Measurements from ENCODE around the gene ERC2.

The ERC2 gene

DNA sequence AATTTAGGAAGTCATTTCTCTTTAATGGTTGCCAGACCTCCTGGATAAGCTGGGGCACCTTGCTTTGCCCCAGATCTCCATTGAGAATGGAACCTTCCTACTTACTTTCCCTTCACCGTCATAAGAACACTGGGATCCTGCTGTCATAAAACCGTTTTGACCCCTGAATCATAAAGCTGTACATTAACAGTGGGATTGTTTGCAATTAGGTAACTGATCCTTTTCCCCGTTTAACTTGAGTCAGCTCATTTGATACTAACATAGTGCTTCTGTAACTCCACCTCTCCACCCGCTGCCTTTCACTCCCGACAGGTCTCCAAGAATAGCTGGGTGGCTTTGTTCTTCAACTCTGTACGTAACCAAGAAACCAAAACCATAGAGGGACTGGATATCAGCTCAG, 673.0 kb downstream of the ERC2 start:
- no peak for DNase-seq (ENCODE audit: low read depth)

- no peak for DNase-seq (ENCODE audit: low read depth)
Measured at GRCh38 chr3:55792742-55793141, 675.5 kb downstream of the ERC2 start.

- no peak for DNase-seq (ENCODE audit: low read depth)
Measured at GRCh38 chr3:55792009-55792408, 676.3 kb downstream of the ERC2 start.

- DNase-seq (ENCODE audit: low read depth) = no peak
Measured at GRCh38 chr3:55790596-55791350, 677.5 kb downstream of the ERC2 start.

GRCh38 chr3:55789516-55789915, 678.8 kb downstream of the ERC2 start:
- no peak for DNase-seq (ENCODE audit: low read depth)

- DNase-seq (ENCODE audit: low read depth) = no peak
Measured at GRCh38 chr3:55782807-55783206, 685.5 kb downstream of the ERC2 start.

GRCh38 chr3:55782351-55782750, 685.9 kb downstream of the ERC2 start:
- DNase-seq (ENCODE audit: low read depth) = no peak

DNA sequence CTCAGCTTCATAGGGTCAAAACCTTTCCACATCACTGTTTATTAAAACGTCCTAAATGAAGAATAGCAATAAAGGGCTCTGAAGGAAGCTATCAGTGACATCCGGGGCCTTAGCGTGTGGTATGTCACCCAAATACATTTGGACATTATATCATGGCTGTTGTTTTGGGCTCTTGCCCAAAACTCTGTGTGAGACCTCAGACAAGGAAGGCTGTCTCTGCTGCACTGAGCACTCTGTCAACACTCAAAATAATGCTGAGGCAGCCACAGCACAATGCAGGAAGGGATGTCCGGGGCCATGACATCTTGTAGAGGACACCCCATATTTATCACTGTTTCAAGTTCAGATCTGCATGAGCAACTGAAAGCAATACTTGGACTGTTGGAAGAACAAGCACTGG, 687.4 kb downstream of the ERC2 start:
- DNase-seq (ENCODE audit: low read depth) = no peak

DNA sequence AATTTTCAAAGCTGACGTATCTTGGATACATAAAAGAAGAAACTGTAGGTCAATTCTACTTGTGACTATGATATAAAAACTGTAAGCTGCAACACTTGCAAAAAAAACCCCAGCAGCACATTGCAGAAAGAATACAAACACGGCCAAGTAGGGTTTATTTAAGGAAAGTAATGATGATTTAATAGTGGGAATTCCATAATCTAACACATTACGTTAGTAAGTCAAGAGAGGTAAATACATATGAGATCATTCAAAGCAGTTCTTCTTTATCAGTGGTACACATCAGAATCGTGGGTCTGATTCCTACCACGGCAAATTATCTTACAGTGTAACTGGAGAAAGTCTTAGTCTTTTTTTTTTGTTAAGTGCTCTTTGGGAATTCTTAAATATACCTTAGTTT, 688.7 kb downstream of the ERC2 start:
- DNase-seq (ENCODE audit: low read depth) = no peak

DNA sequence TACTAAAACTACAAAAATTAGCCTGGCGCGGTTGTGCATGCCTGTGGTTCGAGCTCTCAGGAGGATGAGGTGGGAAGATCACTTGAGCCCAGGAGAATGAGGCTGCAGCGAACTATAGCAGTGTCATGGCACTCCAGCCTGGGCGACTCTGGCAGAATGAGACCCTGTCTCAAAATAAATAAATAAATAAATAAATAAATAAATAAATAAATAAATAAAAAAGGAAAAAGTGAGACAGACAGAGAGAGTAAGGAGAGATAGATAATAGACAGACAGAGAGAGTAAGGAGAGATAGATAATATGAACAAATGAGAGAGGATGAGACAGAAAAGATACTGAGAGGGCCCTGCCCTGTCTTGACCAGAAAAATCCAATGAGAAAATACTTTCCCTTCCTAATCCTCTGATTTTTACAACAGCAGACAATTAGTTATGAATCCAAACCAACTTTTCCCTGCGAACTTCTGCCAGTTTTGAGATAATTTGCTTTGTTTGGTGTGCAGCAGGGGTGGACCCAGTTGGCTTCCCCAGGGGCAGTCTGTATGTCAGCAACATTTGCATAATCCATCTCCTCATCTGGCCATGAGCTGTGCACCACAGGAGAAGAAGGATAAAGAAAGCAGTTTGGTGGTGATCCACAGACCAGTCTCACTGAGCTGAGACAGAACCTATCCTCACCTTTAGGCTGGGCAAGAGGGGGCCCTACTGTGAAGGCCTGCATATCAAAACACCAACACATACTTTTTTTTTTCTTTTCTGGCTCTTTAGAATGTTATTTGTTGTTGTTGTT, 692.7 kb downstream of the ERC2 start:
- DNase-seq (ENCODE audit: low read depth) = no peak

DNA sequence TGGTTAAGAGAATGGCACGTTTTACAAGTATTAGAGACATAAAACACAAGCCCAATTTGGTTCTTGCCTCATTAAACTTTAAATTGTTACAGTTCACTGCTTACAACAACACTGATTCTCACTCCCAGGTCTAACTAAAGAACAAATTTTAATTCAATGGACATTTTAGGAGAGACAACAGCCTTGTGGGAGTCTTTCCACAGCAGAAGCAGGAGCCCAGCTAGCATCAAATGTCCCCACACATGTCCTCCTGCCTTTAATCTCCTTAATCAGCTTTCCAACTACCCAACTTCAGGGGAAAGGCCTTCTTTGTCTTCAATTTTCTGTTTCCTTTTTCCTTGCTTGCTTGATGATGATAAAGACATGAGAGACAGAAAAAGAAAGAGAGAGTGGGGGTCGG, 693.4 kb downstream of the ERC2 start:
- DNase-seq (ENCODE audit: low read depth) = no peak

DNA sequence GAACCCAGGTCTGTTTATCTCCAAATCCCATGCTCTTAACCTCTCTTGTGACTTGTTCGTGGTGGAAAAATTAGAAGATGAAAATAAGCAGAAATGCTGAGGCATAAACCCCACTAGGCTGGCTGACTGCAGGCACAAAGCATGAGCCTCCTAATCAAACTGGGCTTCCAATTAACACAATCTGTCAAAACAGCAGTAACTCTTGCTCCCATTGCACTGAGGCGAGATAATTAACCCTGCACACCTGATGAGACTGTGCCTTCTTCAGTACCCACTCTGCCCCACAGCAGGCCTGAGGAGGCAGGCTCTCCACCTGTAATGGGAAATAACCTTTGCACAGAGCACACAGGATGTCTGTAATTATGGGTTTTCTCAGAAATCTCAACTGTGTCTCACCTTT, 696.8 kb downstream of the ERC2 start:
- no peak for DNase-seq (ENCODE audit: low read depth)

- DNase-seq (ENCODE audit: low read depth) = peak; percentile 9
Measured at GRCh38 chr3:55770077-55770476, 698.2 kb downstream of the ERC2 start.

DNA sequence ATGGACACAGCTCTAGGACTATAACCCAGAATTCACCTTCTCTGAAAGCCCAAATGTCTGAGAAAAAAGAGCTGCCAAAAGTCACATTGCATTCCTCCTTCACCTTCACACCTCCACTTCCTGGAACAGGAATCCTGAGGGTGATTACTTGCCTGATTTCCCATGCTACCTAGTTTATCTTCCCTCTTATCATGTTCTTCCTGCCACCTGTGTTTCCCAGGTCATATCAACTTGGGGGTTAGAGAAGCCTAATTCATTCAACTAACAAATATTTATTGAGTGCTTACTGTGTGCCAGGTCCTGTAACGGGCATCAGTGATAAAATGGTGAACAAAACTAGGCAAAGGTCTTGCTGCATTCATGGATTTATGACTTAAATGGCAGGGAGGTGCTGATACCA, 701.5 kb downstream of the ERC2 start:
- DNase-seq (ENCODE audit: low read depth) = no peak

- DNase-seq (ENCODE audit: low read depth) = no peak
Measured at GRCh38 chr3:55765906-55766701, 702.2 kb downstream of the ERC2 start.

DNA sequence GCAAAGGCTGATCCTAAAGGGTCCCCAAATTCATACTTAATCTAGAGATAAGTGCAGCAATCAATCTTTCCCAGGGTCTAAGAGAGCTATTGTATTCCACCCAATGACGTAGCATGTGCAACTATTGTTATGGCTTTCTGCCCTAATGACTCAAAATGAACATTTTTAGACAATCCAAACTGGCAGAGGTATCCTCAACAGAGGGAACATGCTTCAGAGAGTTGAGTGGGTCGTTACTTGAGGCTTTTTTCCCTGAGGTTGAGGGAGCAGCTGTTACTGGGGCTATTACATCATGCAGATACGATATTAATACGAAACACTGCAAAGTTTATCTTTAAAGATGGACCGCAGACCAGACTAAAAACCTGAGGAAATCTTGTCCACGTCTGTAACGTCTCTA, 702.9 kb downstream of the ERC2 start:
- no peak for DNase-seq (ENCODE audit: low read depth)

DNA sequence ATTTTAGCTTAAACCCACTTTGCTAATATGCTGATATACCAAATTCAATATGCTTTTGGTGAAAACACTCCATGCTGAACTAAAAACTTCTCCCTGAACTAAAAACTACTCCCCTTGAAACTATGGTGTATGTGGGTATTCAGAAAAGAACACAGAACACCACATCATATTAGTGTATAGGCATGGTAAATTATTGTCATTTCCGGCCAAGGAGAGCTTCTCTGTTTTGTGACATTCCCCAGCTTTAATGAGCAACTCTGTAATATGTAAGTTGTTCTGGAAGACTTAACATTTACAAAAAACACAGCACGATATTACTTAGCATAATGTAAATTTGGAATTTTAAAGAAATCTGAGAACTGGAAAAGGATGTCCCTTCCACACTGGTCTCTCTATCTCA, 711.3 kb downstream of the ERC2 start:
- DNase-seq (ENCODE audit: low read depth) = no peak

DNA sequence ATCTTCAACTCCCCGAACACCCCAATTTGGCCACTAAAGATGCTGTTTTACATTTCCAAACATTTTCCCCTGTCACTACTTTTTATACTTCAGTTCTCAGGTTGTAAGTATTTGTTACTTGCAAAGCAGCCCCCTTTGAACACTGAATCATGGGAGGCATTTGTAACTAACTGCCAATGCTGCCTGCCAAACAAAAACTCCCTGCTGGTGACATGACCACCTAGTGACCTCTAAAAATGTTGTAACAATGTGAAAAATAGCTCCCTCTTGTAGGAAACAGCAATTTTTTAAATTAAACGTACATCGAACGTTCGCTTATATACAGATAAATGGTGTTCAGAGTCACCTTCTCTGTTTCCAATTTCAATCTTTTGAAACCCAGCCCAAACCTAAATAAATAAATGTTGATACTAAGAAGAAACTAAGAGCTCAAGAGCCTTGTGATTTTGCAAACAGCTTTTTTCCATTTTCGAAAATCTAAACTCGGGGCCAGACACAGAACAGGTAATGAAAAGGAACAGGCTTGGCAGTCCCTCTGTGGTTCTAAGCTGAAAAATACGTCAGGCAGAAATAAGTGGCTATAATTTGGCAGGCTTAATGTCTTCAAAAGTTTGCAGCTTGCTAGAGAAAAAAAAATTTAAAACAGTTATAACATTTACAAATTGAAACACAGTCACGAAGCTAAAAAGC, 712.6 kb downstream of the ERC2 start:
- DNase-seq (ENCODE audit: low read depth) = no peak

DNA sequence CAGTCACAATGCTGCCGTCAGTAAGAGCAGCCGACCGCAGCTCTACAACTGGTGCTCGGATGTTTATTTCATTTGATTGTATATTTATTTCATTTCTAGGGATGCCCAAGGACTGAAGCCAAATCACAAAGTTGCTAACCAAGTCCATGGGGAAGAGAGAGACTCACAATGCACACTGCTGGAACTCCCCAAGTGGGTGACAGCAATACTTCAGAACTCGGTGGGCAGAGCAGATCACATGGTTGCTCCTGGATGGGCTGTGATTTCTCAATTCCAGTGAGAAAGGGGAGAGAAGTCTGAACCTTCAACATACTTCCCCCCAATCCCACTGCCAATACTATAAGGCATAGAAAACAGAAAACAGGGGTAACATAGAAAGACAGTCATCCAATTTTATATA, 715.4 kb downstream of the ERC2 start:
- no peak for DNase-seq (ENCODE audit: low read depth)

GRCh38 chr3:55751730-55752129, 716.5 kb downstream of the ERC2 start:
- DNase-seq (ENCODE audit: low read depth) = no peak

DNA sequence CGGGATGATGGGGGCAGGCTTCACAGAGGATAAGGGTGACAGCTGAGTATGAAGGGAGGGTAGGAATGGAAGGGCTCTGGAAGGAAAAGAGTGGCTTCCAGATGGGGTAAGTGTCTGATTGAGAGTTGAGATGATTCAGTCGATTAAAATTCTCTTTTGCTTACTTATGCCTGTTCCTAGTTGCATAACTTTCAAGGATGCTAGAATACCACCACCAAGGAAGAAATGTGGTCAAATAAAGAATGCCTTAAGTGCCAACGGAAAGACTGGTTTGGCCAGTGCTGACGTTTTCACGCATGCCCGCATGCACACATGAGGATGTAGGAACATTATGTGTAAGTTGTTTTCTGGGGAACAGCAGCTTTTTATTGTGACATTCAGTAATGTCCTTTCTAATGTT, 717.7 kb downstream of the ERC2 start:
- peak; percentile 98 for DNase-seq (ENCODE audit: low read depth)

- DNase-seq (ENCODE audit: low read depth) = no peak
Measured at GRCh38 chr3:55749036-55749435, 719.2 kb downstream of the ERC2 start.
